Activated CD8-positive, alpha-beta memory T cell treated with anti-CD3 and anti-CD28 coated beads for 1 hour (primary cell): Measurements from ENCODE around the gene PFDN4.

ENCODE experiments used
- DNase-seq, 2 donors: peaks; one replicate each; pipeline ENCODE4 v3.0.0-alpha.2; 2020; ENCODE audit warnings: low read depth in 1 of 2; ENCODE audit errors: extremely low read depth in 1 of 2

PFDN4 gene

DNA sequence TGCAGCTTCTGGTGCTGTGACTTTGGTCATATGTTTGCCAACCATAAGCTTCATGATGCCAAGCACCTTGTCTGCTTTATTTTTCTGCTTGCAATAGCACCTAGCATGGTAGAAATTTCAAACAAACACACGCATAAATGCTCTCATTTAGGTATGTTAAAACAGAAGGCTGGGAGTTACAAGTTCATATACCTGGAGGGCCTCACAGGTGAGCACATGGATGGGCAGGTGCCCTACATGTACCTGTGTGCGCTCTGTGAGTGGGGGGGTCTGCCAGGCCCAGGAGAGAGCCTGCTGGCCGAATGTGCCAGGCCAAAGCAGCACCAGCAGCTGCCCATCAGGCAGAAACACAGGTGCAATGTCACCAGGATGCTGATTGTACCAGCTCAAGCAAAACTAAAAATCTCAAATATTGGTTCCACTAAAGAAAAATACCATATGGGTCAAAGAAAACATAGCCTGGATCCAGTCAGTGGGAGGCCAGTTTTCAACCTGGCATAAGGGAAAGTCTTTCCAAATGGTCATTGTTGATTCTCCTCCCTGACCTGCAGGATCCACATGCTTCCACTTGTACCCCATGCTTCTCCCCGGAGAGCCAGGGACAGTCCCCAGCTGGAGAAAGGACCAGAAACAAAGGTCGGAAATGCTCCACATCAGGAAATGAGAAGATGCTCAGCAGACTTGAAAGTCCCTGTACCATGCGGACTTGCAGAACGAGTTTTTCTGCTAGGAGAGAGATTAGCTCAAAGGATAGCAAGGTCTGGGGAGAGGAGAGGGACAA is 7.2 kb upstream of the PFDN4 start:
- DNase-seq = no peak

DNA sequence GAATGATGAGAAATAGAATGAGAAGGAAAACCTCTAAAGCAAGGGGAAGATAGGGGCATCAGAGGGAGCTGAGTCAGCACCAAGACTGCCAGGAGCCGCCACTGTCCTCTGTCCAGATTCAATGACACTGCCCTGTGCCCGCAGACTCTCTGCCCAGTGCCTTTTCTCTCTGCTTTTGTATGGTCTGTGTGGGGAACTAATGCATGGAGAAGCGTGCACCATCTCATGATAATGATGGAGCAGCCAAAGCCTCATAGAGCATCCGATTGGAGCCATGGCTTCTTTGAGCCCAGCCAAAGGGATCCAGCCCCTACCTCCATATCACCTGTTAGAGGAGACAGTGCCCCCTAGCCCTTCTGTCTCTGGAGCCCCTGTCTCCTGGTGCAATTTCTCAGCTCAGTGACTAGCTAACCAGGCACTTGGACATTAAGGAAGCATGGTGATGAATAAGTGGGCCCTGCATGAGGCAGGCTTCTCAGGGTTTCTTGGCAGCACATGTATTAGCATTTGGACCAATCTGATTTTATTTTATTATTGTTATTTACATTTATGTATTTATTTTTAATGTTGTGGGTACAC is 6.5 kb upstream of the PFDN4 start:
- DNase-seq = no peak

GRCh38 chr20:54203281-54203680 is 4.6 kb upstream of the PFDN4 start:
- no peak for DNase-seq

- no peak for DNase-seq
Observed at GRCh38 chr20:54204063-54204462, 3.8 kb upstream of the PFDN4 start.

- no peak for DNase-seq
Observed at GRCh38 chr20:54204481-54204880, 3.4 kb upstream of the PFDN4 start.

- no peak for DNase-seq
Observed at GRCh38 chr20:54205450-54205849, 2.4 kb upstream of the PFDN4 start.

DNA sequence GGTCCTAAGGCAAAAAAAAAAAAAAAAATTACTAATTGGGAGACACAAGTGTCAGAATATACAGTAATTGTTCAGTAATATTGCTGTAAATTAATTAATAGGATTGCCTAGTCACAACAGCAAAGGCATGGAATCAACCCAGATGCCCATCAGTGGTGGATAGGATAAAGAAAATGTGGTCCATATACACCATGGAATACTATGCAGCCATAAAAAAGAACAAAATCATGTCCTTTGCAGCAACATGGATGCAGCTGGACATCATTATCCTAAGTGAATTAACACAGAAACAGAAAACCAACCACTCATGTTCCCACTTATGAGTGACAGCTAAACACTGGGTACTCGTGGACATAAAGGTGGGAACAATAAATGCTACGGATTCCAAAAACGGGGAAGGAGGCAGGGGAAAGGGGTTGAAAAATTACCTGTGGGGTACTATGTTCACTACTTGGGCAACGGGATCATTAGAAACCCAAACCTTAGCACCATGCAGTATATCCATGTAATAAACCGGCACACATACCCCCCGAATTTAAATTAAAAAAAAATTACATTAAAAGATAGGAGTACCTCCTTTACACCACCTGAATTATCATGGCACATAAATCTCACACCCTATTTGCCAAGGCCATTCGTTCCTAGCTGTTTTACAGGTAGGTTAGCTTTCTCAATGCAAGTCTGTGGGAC is 689 bp upstream of the PFDN4 start:
- DNase-seq = no peak

DNA sequence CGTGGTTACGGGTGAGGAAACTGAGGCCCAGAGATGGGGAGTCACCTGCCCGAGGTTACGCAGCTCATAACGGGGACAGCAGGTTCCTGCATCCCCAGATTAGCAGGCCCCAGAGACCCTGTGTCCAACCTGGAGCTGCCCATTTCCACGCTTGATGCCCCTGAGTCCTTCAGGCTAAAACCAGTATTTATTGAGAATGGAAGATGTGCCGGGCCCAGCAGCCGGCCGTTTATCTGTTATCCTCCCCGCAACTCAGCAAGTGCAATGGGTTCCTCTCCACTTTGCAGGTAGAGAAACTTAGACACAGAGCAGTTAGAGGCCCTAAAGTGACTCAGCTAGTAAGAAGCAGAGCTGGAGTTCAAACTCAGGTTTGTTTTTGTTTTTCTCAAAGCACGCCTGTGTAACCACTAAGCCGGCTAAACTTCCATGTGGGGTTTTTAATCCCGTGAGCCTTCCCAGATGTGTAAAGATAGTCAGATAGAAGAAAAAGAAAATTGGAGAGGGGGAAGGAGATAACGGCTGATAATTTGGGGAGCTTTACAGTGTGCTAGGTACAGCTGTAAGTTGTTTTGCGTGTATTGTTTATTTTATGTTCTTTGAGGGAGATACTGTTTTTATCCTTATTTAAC is 775 bp downstream of the PFDN4 start:
- no peak for DNase-seq

DNA sequence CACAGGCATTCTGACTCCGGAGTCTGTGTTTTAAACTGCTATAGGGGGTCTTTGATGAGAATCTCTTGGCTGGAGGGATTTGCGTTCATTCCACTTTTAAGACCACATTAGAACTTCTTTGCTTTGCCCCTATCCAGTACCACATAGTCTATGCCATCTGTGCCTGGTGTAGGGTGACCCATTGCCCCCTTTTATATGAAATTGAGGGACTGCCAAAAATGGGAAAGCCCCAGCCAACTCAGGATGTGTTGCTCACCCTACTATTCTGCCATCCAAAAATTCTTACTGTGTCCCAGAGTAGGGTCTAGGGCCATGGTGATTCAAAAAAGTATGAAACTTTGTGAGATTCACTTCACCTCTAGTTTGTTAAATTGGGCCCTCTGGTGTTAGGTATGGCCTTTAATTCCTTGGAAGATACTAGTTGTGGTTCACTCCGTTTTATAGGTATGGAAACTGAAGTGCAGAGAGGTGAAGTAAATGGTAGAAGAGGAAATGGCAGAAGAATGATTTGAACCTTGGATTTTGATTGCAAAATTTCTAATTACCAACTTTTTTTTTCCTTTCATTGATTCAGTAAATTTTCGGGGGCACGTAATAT is 1.4 kb downstream of the PFDN4 start:
- DNase-seq = no peak

- no peak for DNase-seq
Observed at GRCh38 chr20:54212226-54212625, 4.3 kb downstream of the PFDN4 start.

- DNase-seq = no peak
Observed at GRCh38 chr20:54212871-54213270, 5.0 kb downstream of the PFDN4 start.

DNA sequence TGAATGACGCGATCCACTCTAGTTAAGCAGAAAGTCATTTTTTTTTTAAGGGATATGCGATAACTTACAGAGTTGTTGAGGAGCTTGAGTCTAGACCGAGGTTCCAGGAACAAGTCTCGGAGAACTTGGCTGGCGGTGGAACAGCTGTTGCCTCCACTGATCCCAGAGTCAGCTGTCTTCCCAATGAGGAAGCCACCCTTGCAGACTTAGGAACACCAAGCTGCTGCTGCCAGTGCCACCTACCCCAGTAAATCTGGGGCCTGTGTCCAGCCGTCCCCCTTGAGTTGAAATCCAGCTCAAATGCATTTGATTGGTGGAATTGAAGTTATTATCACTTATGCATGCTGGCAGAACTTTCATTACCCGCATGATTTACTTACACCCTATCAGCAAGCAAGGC is 6.7 kb downstream of the PFDN4 start:
- no peak for DNase-seq

DNA sequence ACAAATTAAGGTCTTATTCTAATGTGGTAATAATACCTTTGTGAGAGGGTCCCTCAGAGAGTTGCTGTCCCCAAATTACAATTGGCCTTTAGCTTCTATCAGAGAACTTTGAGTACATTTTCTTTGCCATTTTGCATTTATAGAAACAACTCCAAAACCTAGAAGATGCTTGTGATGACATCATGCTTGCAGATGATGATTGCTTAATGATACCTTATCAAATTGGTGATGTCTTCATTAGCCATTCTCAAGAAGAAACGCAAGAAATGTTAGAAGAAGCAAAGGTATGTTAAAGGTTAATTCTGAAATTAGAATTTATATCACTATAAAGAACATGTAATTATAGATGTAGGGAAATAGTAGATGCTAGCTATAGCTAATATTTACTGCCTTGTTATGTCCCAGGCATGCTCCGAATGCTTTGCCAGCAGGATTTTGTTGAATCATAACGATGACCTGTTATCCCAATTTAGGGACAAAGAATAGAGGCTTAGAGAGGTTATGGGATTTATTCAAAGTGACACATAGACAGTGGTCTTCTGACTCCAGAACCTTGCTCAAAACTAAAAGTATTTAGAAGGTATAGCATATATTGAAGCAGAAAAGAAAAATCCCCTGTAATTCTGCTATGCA is 7.4 kb downstream of the PFDN4 start:
- DNase-seq = no peak

GRCh38 chr20:54217762-54218161 is 9.9 kb downstream of the PFDN4 start:
- no peak for DNase-seq

DNA sequence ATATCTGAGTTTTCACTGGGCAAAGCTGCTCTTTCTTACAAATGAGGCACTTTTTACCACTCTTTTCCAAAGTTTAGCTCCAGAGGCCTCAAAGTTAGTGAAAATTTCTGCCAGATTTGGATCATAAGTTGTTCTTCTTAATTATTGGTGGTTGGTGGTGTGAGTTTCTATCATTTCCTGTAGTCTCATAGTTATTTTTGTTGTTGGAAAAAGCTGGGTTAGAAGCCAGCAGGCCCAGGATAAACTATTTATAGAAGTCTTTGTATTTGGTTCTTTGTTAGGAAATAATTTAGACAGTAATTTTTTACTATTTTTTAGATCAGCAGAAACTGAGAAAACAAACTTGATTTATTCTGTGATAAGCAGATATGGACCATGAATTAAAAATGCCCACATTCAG is 10.6 kb downstream of the PFDN4 start:
- DNase-seq = no peak

DNA sequence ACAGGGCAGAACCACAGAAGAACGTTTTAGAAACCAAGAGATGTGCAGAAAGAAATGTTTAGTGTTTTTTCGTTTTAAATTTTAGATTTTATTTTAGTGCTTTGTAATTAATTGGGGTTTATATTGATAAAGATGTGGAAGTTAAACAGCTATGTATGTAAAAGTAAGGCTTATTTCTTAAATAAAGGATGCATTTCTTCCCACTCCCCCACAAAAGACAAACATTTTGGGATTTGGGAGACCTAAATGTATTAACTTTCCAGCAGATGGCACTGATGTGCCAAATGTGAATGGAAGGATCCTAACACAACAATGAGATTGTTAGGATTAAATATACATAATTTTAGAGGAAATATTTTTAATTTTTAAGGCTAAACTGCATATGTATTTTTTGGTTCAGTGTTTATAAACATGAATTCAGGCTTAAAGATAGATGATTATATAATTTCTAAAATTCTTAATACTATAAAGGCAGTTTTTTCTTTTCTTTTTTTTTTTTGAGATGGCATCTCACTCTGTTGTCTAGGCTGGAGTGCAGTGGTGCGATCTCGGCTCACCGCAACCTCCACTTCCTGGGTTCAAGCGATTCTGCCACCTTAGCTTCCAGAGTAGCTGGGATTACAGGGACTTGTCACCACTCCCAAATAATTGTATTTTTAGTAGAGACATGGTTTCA is 12.0 kb downstream of the PFDN4 start:
- DNase-seq = no peak

GRCh38 chr20:54220722-54221121 is 12.8 kb downstream of the PFDN4 start:
- no peak for DNase-seq

DNA sequence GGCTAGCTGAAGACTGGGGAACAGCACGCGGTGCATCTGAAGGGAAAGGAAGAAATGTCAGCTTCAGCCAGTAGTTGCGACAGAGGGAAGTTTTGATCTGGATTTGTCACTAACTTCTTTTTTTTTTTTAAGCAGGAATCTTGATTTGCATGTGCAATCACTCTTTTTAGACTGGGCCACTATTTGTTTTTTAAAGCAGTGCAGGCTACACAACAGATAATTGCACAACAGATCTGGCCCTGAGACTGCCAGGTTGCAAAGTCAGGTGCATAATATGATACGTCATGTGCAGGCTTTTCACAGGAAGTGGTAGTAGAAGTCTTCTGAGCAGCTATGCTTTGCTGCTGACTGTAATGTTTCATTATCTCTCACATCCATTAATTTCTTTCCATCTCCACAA is 13.5 kb downstream of the PFDN4 start:
- no peak for DNase-seq

DNA sequence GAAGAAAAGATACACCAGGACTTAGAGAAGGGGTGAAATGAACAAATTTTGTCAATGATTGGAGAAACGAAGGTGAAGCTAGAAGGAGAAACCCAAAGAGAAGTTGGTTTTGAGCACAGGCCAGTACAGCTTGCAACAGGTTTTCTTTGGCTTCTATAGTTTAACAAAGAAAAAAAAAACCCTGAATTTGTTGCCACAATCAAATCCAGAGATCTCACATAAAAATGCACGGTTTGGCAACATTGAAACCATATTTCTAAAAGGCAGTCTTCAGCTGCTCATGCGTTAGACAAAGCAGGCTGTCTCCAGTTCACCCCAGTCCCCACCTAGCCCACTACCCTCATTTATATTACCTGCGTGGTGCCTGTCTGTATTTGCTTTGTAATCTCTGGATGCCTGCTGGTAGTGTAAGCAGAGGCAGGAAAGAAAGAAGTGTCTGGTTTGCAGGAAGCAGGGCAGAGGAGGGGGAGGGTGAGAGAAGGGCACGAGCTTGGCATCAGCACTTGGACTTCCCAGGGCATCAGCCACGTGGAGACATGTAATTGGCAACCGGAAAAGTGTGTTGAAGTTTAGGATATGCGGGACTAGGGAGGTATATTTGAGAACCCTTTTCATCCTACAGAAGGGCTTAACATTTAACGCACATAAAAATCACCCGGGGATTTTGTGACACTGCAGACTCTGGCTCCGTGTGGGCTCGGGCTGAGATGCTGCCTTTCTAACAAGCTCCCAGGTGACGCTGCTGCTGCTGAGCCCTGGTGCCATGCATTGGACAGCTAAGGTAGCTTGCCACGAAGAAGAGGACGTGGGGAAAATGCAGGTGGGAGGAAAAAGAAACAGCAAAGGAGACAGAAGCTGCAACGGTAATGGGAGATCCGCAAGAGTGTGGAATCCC is 14.4 kb downstream of the PFDN4 start:
- no peak for DNase-seq
